Ureter (tissue), 1 donor: Measurements from ENCODE around the gene FAM167B. TPM values are rescaled to one million over a fixed set of nuclear protein-coding genes. Genes with fewer than 3 reads are reported as not detected.
"Not testable (repeated sequence)": the region's sequence is repeated elsewhere in the genome, so short reads cannot be mapped to it uniquely, and the experiment has no call there.

Experiments
- DNase-seq: peaks from one replicate; pipeline ENCODE4 v3.0.0-alpha.2; 2020; ENCODE audit warnings: low spot score
- total RNA-seq: library from RNA; stranded (reverse); gene quantifications from one replicate; pipeline ENCODE4 v1.2.4, GENCODE V29; 2023
- donor health status: DM: yes; HTN: yes; CAD: no.

FAM167B gene
- total RNA-seq, 1 donor from 2014 or later = 8.3 TPM

- no peak for DNase-seq
Observed at GRCh38 chr1:32257227-32257508, 10.1 kb downstream of the FAM167B start.

- DNase-seq = not testable (repeated sequence)
Observed at GRCh38 chr1:32263236-32263593, 16.2 kb downstream of the FAM167B start.

DNA sequence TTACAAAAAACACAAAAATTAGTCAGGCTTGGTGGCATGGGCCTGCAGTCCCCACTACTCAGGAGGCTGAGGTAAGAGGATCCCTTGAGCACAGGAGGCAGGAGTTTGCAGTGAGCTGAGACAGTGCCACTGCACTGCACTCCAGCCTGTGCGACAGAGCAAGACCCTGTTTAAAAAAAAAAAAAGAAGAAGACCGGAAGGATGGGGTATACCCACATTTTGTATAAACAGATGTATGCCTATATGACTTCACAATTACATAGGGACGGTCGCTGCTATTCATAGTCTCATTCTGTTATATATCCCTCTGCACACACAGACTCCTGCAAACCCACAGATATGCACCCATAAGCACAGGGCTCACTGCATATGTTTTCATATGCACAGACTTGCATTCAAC, 16.7 kb downstream of the FAM167B start:
- DNase-seq = no peak

DNA sequence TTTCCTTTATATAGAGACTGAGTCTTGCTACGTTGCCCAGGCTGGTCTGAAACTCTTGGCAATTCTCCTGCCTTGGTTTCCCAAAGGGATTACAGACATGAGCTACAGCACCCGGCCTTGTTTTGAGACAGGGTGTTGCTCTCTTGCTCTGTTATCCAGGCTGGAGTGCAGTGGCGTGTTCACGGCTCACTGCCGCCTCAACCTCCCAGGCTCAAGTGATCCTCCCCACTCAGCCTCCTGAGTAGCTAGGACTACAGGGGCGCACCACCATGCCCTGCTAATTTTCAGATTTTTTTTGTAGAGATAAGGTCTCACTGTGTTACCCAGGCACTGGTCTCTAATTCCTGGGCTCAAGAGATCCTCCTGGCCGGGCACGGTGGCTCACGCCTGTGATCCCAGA, 18.8 kb downstream of the FAM167B start:
- DNase-seq = no peak

GRCh38 chr1:32266921-32267591, 20.0 kb downstream of the FAM167B start:
- DNase-seq = no peak

DNA sequence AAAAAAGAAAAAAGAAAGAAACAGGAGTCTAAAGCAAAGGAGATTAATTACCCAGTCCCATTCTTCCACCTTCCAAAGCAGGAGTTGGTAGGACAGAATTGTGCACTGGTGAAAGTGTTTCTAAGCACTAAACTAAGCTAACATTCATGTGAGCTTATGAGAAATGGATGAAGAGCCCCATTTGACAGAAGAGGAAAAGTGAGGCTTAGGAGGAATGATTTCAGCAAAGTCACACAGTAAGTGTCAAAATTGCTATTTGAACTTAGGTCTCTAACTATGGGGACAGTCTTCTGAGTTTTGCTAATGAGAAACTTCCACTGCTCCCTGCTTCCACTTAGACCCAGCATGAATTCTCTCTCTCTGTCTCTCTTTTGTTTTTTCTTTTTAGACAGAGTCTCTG, 22.7 kb downstream of the FAM167B start:
- no peak for DNase-seq

- no peak for DNase-seq
Observed at GRCh38 chr1:32272557-32273390, 25.8 kb downstream of the FAM167B start.

GRCh38 chr1:32273391-32274208, 26.6 kb downstream of the FAM167B start:
- peak; percentile 66 for DNase-seq

DNA sequence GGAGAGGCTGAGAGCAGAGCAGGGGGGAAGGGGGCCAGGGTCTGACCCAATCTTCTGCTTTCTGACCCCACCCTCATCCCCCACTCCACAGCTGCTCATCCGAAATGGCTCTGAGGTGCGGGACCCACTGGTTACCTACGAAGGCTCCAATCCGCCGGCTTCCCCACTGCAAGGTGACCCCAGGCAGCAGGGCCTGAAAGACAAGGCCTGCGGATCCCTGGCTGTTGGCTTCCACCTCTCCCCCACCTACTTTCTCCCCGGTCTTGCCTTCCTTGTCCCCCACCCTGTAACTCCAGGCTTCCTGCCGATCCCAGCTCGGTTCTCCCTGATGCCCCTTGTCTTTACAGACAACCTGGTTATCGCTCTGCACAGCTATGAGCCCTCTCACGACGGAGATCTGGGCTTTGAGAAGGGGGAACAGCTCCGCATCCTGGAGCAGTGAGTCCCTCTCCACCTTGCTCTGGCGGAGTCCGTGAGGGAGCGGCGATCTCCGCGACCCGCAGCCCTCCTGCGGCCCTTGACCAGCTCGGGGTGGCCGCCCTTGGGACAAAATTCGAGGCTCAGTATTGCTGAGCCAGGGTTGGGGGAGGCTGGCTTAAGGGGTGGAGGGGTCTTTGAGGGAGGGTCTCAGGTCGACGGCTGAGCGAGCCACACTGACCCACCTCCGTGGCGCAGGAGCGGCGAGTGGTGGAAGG, 27.8 kb downstream of the FAM167B start:
- no peak for DNase-seq

- DNase-seq = peak; percentile 68
Observed at GRCh38 chr1:32275424-32275823, 28.4 kb downstream of the FAM167B start.

- no peak for DNase-seq
Observed at GRCh38 chr1:32276032-32276782, 29.2 kb downstream of the FAM167B start.

GRCh38 chr1:32284777-32285176, 37.8 kb downstream of the FAM167B start:
- DNase-seq = not testable (repeated sequence)

DNA sequence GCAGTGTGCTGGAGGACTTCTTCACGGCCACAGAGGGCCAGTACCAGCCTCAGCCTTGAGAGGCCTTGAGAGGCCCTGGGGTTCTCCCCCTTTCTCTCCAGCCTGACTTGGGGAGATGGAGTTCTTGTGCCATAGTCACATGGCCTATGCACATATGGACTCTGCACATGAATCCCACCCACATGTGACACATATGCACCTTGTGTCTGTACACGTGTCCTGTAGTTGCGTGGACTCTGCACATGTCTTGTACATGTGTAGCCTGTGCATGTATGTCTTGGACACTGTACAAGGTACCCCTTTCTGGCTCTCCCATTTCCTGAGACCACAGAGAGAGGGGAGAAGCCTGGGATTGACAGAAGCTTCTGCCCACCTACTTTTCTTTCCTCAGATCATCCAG, 38.6 kb downstream of the FAM167B start:
- DNase-seq = no peak

DNA sequence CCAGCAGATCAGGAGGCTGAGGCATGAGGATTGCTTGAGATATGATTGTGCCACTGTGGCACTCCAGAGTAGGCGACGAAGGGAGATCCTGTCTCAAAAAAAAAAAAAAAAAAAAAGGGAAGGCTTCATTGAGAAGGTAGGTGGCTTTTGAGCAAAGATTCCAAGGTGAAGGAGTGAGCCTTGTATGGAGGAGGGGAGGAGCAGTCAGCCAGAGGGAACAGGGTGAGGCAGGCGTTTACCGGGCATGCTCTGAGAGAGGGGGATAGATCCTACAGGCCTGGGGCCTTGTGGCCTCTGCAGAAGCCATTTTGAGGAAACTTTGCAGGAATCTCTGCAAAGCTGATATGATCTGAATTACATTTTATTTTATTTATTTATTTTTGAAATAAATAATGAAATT, 39.7 kb downstream of the FAM167B start:
- DNase-seq = no peak

GRCh38 chr1:32289256-32289655, 42.2 kb downstream of the FAM167B start:
- no peak for DNase-seq

DNA sequence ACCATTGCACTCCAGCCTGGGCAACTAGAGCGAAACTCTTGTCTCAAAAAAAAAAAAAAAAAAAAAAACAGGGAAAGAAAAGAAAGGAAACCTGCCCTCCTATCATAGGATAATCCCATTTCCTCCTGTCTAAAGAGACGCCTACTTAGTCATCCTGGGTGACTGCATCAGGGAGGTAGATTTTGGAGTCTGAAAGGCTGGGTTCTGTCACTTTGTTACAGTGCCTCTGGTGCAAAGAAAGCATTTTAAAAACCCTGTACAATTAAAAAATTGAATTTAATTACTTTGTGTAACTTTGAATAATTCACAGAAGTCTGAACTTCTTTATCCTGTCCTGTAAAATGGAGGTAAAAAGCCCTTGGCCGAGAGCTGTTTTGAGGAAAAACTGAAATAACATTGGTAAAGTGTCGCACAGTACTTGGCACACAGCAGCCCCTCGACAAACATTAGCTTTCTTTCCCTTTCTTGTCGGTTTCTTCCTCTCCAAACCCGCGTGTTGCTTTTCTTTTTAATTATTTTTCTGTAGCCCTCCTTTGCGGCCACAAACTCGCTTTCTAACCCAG, 44.2 kb downstream of the FAM167B start:
- no peak for DNase-seq

DNA sequence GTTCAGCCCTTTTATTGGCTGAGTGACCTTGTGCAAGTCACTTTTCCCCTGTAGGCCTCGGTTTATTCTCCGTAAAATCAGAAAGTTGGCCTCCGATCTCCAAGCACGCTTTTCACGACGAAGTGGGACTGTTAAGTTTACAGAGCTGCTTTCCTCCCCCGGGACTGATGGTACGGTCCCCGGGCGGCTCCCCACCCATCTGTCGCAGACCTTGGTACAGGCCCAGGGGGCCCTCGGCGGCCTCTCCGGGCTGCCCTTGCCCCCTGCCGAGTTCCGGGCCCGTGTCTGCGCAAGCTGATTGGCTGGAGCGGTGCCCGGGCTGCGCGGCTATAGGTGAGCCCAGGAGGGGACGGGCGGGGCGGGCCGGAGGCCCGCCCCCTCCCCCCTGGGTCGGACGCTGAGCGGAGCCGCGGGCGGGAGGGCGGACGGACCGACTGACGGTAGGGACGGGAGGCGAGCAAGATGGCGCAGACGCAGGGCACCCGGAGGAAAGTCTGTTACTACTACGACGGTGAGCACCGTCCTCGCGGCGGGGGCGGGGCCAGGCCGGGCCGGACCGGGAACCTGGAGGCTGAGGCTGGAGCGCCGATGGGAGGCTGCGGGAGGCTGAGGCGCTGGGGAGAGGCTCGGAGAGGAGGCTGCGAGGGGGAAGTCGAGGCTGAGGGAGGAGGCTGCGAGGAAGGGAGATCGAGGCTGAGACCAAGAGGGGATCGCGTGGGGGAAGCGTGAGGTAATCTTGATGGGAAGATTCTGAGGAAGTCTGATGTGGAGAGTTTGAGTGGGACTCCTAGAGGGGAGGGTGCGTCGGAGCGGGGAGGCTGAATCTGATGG, 44.9 kb downstream of the FAM167B start, which contains the start of gene HDAC1:
Gene HDAC1, plus strand, starts transcription at position 376 of the 831 bp plus-strand sequence. Its CDS starts 87 bp downstream, at position 463.
- DNase-seq = peak; percentile 95

- DNase-seq = not testable (repeated sequence)
Observed at GRCh38 chr1:32298211-32298610, 51.2 kb downstream of the FAM167B start.
